Measurements from ENCODE around the gene IGFL3. TPM values are rescaled to one million over a fixed set of nuclear protein-coding genes. Genes with fewer than 3 reads are reported as not detected.

IGFL3 gene
- total RNA-seq, 1 experiment from 2014 or later, result not detected

DNA sequence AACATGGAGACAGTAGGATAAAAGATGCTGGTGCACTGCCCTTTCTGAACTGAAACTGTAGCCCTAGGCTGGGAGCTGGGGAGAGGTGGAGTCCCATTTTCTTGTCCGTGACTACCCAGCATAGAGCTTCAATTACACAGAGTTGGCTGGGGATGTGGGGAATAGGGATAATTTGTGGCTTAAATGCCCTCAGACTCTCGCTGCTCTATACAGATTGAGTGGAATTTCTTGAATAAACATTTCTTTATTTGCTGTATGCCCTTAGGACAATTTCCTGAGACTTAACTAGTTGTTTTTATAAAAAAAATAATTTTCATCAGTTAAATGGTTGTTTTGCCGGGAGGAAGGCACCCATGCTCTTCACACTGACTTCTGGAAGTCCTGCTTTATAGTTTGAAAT, 30.7 kb upstream of the IGFL3 start:
- POLR2A ChIA-PET, result no interaction called here
- H3K9me3 Mint-ChIP-seq, result peaks cover 8% of the 10 kb centered on the region
- H3K27ac Mint-ChIP-seq, result no peak overlapping the region
- ATAC-seq (no peak), DNase-seq (ENCODE audit: low spot score) (no peak)
- no peaks in the 10 kb centered on the region for H3K36me3 Mint-ChIP-seq
- H3K4me3 Mint-ChIP-seq, result no peak overlapping the region
- TF ChIP-seq MXD4 (CRISPR knock-in tag; IDR thresholded peaks at IDR 0.05; ENCODE audit: borderline replicate concordance) (no peak), NFYB (CRISPR knock-in tag; conservative IDR thresholded peaks at IDR 0.05; ENCODE audit: low read depth) (no peak), GRHL2 (CRISPR knock-in tag; IDR thresholded peaks at IDR 0.05; ENCODE audit: insufficient replicate concordance, severe bottlenecking) (no peak), IRF2 (CRISPR knock-in tag; IDR thresholded peaks at IDR 0.05; ENCODE audit: borderline replicate concordance, low read depth) (no peak), FOXK1 (CRISPR knock-in tag; IDR thresholded peaks at IDR 0.05) (no peak), SOX15 (CRISPR knock-in tag; IDR thresholded peaks at IDR 0.05) (no peak), ZNF121 (CRISPR knock-in tag; IDR thresholded peaks at IDR 0.05) (no peak), ZNF232 (CRISPR knock-in tag; IDR thresholded peaks at IDR 0.05) (no peak), TEAD1 (CRISPR knock-in tag; IDR thresholded peaks at IDR 0.05) (no peak), ZNF138 (CRISPR knock-in tag; conservative IDR thresholded peaks at IDR 0.05) (no peak), ETV6 (CRISPR knock-in tag; IDR thresholded peaks at IDR 0.05) (no peak), RORB (CRISPR knock-in tag; IDR thresholded peaks at IDR 0.05) (no peak), FOXJ3 (CRISPR knock-in tag; IDR thresholded peaks at IDR 0.05; ENCODE audit: borderline replicate concordance) (no peak)
- TF ChIP-seq, protein P1, sequence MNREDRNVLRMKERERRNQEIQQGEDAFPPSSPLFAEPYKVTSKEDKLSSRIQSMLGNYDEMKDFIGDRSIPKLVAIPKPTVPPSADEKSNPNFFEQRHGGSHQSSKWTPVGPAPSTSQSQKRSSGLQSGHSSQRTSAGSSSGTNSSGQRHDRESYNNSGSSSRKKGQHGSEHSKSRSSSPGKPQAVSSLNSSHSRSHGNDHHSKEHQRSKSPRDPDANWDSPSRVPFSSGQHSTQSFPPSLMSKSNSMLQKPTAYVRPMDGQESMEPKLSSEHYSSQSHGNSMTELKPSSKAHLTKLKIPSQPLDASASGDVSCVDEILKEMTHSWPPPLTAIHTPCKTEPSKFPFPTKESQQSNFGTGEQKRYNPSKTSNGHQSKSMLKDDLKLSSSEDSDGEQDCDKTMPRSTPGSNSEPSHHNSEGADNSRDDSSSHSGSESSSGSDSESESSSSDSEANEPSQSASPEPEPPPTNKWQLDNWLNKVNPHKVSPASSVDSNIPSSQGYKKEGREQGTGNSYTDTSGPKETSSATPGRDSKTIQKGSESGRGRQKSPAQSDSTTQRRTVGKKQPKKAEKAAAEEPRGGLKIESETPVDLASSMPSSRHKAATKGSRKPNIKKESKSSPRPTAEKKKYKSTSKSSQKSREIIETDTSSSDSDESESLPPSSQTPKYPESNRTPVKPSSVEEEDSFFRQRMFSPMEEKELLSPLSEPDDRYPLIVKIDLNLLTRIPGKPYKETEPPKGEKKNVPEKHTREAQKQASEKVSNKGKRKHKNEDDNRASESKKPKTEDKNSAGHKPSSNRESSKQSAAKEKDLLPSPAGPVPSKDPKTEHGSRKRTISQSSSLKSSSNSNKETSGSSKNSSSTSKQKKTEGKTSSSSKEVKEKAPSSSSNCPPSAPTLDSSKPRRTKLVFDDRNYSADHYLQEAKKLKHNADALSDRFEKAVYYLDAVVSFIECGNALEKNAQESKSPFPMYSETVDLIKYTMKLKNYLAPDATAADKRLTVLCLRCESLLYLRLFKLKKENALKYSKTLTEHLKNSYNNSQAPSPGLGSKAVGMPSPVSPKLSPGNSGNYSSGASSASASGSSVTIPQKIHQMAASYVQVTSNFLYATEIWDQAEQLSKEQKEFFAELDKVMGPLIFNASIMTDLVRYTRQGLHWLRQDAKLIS (CRISPR knock-in tag; IDR thresholded peaks at IDR 0.05; ENCODE audit: borderline replicate concordance), result no peak
- TF ChIP-seq, protein P2, sequence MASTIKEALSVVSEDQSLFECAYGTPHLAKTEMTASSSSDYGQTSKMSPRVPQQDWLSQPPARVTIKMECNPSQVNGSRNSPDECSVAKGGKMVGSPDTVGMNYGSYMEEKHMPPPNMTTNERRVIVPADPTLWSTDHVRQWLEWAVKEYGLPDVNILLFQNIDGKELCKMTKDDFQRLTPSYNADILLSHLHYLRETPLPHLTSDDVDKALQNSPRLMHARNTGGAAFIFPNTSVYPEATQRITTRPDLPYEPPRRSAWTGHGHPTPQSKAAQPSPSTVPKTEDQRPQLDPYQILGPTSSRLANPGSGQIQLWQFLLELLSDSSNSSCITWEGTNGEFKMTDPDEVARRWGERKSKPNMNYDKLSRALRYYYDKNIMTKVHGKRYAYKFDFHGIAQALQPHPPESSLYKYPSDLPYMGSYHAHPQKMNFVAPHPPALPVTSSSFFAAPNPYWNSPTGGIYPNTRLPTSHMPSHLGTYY (CRISPR knock-in tag; IDR thresholded peaks at IDR 0.05), result no peak
- TF ChIP-seq, protein P3, sequence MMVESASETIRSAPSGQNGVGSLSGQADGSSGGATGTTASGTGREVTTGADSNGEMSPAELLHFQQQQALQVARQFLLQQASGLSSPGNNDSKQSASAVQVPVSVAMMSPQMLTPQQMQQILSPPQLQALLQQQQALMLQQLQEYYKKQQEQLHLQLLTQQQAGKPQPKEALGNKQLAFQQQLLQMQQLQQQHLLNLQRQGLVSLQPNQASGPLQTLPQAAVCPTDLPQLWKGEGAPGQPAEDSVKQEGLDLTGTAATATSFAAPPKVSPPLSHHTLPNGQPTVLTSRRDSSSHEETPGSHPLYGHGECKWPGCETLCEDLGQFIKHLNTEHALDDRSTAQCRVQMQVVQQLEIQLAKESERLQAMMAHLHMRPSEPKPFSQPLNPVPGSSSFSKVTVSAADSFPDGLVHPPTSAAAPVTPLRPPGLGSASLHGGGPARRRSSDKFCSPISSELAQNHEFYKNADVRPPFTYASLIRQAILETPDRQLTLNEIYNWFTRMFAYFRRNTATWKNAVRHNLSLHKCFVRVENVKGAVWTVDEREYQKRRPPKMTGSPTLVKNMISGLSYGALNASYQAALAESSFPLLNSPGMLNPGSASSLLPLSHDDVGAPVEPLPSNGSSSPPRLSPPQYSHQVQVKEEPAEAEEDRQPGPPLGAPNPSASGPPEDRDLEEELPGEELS (CRISPR knock-in tag; IDR thresholded peaks at IDR 0.05), result no peak
- TF ChIP-seq, protein P4, sequence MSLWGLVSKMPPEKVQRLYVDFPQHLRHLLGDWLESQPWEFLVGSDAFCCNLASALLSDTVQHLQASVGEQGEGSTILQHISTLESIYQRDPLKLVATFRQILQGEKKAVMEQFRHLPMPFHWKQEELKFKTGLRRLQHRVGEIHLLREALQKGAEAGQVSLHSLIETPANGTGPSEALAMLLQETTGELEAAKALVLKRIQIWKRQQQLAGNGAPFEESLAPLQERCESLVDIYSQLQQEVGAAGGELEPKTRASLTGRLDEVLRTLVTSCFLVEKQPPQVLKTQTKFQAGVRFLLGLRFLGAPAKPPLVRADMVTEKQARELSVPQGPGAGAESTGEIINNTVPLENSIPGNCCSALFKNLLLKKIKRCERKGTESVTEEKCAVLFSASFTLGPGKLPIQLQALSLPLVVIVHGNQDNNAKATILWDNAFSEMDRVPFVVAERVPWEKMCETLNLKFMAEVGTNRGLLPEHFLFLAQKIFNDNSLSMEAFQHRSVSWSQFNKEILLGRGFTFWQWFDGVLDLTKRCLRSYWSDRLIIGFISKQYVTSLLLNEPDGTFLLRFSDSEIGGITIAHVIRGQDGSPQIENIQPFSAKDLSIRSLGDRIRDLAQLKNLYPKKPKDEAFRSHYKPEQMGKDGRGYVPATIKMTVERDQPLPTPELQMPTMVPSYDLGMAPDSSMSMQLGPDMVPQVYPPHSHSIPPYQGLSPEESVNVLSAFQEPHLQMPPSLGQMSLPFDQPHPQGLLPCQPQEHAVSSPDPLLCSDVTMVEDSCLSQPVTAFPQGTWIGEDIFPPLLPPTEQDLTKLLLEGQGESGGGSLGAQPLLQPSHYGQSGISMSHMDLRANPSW (CRISPR knock-in tag; conservative IDR thresholded peaks at IDR 0.05; ENCODE audit: low read depth), result no peak
- TF ChIP-seq, protein P5, sequence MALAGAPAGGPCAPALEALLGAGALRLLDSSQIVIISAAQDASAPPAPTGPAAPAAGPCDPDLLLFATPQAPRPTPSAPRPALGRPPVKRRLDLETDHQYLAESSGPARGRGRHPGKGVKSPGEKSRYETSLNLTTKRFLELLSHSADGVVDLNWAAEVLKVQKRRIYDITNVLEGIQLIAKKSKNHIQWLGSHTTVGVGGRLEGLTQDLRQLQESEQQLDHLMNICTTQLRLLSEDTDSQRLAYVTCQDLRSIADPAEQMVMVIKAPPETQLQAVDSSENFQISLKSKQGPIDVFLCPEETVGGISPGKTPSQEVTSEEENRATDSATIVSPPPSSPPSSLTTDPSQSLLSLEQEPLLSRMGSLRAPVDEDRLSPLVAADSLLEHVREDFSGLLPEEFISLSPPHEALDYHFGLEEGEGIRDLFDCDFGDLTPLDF (CRISPR knock-in tag; IDR thresholded peaks at IDR 0.05), result no peak
- TF ChIP-seq, protein P6, sequence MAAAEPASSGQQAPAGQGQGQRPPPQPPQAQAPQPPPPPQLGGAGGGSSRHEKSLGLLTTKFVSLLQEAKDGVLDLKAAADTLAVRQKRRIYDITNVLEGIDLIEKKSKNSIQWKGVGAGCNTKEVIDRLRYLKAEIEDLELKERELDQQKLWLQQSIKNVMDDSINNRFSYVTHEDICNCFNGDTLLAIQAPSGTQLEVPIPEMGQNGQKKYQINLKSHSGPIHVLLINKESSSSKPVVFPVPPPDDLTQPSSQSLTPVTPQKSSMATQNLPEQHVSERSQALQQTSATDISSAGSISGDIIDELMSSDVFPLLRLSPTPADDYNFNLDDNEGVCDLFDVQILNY (CRISPR knock-in tag; IDR thresholded peaks at IDR 0.05), result no peak
- TF ChIP-seq, protein P7, sequence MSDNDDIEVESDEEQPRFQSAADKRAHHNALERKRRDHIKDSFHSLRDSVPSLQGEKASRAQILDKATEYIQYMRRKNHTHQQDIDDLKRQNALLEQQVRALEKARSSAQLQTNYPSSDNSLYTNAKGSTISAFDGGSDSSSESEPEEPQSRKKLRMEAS (CRISPR knock-in tag; IDR thresholded peaks at IDR 0.05), result no peak
- no peaks in the 10 kb centered on the region for H3K4me1 Mint-ChIP-seq
- CTCF ChIA-PET, result interaction anchor here (1.0 to 1.4 kb wide), 3 partner anchors 78 to 126 kb away, joined by 5 to 7 read pairs (median 5); no protein-coding TSS in a partner anchor
- H3K27me3 Mint-ChIP-seq (ENCODE audit: low read depth), result peaks cover 14% of the 10 kb centered on the region

Measured in WTC11 (cell line).